Activated CD4-positive, CD25-positive, alpha-beta regulatory T cell (primary cell): ENCODE measurements around the gene CPSF4.
"Not testable (repeated sequence)": the region's sequence is repeated elsewhere in the genome, so short reads cannot be mapped to it uniquely, and the experiment has no call there.

Experiments used
- DNase-seq, 4 experiments: peaks; one replicate each; lab custom pipeline; 2025; lab: John Stamatoyannopoulos, UW

Gene CPSF4

GRCh38 chr7:99490878-99491277 is 52.1 kb downstream of the CPSF4 start:
- no peak for DNase-seq

DNA sequence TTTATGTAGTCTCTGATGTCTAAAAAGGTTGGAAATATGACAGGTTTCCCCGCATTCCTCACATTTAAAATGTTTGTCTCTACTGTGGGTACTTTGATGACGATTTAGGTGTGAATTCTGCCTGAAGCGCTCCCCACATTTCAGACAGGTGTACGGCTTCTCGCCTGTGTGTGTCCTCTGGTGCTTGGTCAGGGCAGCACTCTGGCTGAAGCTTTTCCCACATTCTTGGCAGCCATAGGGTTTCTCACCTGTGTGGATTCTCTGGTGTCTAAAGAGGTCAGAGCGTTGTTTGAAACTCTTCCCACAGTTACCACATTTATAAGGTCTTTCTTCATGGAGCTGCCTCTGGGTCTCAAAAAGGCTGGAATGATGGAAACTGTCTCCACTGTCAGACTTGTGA is 55.1 kb downstream of the CPSF4 start:
- no peak for DNase-seq

DNA sequence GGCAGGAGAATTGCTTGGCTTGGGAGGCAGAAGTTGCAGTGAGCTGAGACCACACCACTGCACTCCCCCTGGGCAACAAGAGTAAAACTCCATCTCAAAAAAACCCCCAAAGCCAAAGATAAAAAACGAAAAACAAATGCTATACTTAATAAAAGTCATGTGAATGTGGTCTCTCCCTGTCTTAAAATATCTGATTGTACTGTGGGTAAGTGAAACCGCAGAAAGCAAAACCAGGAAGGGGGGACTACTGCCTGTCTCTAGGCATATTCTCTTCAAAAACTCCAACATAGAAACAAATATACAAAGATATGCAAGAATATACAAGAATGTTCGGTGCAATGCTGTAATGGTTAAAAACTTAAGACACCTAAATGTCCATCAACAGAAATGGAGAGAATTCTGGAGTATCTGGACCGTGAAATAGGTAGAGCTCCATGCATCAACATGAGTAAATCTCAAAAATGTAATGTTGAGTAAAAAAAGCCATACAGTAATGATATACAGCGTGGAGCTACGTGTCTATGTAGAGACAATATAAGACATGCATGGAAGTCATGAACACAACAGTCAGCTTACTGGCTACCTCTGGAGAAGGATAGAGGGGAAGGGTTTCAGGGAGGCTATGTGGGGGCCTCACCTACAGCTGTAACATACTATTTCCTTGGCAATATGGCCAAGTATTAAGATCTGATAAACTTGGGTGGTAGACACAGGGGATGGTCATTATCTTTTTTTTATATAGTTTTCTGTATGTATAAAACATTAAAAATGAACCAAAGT is 59.2 kb downstream of the CPSF4 start:
- DNase-seq, result no peak

DNA sequence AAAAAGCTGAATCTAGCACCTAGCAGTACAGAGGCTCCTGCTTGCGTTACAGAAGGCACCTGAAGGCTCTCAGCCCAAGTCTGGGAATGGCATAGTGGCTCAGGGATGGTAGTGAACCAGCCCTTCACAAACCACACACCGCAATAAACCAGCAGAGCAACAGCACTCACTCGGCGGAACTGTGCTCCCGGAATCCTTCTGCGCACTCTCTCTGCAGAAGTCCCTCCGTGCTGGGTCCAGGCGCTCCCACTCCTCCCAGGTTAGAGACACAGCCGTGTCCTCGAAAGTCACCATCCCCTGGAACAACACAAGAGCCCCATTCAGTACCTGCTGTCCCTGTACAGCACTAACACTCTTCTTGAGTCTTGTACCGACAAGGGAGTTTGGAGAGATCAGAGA is 59.8 kb downstream of the CPSF4 start:
- DNase-seq, result no peak

DNA sequence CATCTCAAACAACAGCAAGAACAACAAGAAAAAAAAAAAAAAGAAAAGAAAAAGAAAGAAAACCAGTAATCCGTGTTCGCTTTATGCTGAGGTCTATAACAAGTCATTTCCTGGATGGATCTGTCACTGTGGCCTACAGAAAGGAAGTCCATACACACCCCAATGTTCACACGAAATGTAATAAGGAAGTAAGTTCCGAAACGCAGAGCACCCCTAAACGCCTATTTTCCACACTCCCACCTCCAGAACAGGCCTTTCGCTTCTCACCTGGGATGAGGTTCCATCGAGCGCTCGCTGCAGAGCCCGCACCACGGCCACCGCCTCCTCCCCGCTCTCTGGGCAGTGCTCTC is 60.6 kb downstream of the CPSF4 start:
- DNase-seq, result no peak

- peak; percentile 77 to 84 (median 82) for DNase-seq
These were observed 61.2 kb downstream of the CPSF4 start, which contains the start of gene ZNF394 for GRCh38 chr7:99499721-99500636. ZNF394 (minus strand) TSS chr7:99500281; CDS start chr7:99500093, 188 bp downstream.

DNA sequence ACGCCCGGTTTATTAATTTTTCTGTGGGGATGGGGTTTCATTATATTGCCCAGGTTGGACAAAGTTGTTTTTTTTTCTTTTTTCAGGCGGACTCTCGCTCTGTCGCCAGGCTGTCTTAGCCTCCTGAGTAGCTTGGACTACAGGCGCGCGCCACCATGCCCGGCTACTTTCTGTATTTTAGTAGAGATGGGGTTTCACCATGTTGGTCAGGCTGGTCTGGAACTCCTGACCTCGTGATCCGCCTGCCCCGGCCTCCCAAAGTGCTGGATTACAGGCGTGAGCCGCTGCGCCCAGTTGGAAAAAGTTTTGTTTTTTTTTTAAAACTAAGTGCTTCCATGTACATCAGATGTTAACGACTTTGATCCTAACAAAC is 61.9 kb downstream of the CPSF4 start:
- DNase-seq, result no peak

GRCh38 chr7:99501236-99501635 is 62.5 kb downstream of the CPSF4 start:
- not testable (repeated sequence) for DNase-seq

GRCh38 chr7:99504281-99504602 is 65.5 kb downstream of the CPSF4 start:
- no peak for DNase-seq

DNA sequence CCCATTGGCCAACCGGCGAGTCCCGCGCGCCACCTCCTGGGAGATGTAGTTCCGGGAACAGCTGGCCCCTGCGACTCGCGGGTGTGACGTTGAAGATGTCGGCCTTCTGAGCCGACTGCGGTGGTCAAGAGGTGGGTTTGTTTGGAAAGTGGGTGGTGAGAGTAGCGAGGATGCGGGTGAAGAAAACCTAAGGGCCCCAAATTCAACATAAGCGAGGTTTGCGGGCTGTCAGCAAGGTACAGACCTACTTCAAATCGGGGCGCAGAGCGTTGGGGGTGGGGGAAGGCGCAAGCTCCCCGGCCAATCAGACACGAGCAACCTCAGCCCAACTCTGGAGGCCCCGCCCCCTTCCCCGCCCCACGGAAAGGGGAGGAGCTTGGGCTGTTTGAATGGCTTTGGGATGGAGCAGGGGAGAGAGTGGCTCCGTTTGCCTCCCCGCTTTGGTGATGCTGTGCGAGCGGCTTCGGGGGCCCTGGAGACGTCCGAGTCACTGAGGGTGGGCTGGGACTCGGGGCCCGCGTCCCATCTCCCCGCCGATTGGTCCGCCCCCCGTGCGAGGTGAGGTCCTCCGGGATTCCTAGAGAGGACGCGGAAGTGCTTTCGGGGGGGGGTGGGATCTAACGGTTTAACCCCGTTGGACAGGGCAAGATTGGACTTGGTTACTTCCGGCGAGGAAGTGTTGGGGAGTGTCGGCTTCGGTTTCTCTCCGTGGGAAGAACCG is 66.0 kb downstream of the CPSF4 start, which contains the start of gene ZKSCAN5:
Gene ZKSCAN5, plus strand, starts transcription at position 60 of the 721 bp plus-strand sequence. CDS start 1,383 bp downstream, outside the sequence.
- peak; percentile 91 to 95 (median 92) for DNase-seq

- no peak for DNase-seq
These were observed 66.5 kb downstream of the CPSF4 start for GRCh38 chr7:99505324-99505662.
